PC-9 (cell line): ENCODE results near the gene TRIP11. TPM values are rescaled to one million over a fixed set of nuclear protein-coding genes. Genes with fewer than 3 reads are reported as not detected.
A peak's percentile ranks its signal among the peaks of the same experiment; 100 is the strongest.

Experiments used
- Bru-seq: library from RNA; stranded (reverse); fragments of 400-500 nt; gene quantifications from one replicate; lab custom pipeline; 2021; lab: Mats Ljungman, UMichigan
- BruChase-seq, 2 experiments: library from RNA; stranded (reverse); fragments of 400-500 nt; gene quantifications; one replicate each; lab custom pipeline; 2021; lab: Mats Ljungman, UMichigan
- BruUV-seq: library from RNA; stranded (reverse); fragments of 400-500 nt; replicated peaks from 2 replicates; lab custom pipeline; 2021; lab: Mats Ljungman, UMichigan
- CTCF ChIA-PET: fragments of 300-600 bp; sonication (Branson Sonifier 250); formaldehyde crosslinking; loops from one replicate; lab custom pipeline; 2022; ENCODE audit warnings: antibody characterized with exemption; lab: Charles Lee
- POLR2A ChIA-PET: fragments of 300-600 bp; sonication (Branson Sonifier 250); formaldehyde crosslinking; loops from one replicate; lab custom pipeline; 2022; ENCODE audit warnings: antibody characterized with exemption; ENCODE audit not compliant: unreplicated experiment; lab: Charles Lee
- DNase-seq, 2 experiments: peaks; one replicate each; pipeline versions ENCODE4 v3.0.0 to v3.0.0-alpha.2; 2015 to 2022; ENCODE audit warnings: mixed read lengths in 1 of 2
- H2AFZ ChIP-seq: fragments of 200-600 bp; sonication (generic); 2 replicates; pipeline ENCODE4 v1.8.1; 2017; ENCODE audit warnings: antibody characterized with exemption
- H3F3A ChIP-seq: fragments of 200-600 bp; sonication (generic); 2 replicates; pipeline ENCODE4 v1.8.1; 2017; ENCODE audit warnings: antibody characterized with exemption, mild to moderate bottlenecking, low read depth; ENCODE audit not compliant: insufficient read depth
- H3K27ac ChIP-seq: fragments of 200-600 bp; sonication (generic); 2 replicates; pipeline ENCODE4 v1.6.1; 2016; ENCODE audit warnings: mixed run types
- H3K27me3 ChIP-seq: fragments of 200-600 bp; sonication (generic); 2 replicates; pipeline ENCODE4 v1.6.1; 2016; ENCODE audit warnings: low read depth, mixed run types; ENCODE audit not compliant: insufficient read depth
- H3K36me3 ChIP-seq: fragments of 200-600 bp; sonication (generic); 2 replicates; pipeline ENCODE4 v1.6.1; 2016; ENCODE audit warnings: low read depth, mixed run types
- H3K4me1 ChIP-seq: fragments of 200-600 bp; sonication (generic); replicated peaks from 2 replicates; pipeline ENCODE4 v1.6.1; 2016; ENCODE audit warnings: mixed run types; ENCODE audit not compliant: insufficient read depth
- H3K4me2 ChIP-seq: fragments of 200-600 bp; sonication (generic); 2 replicates; pipeline ENCODE4 v1.6.1; 2017; ENCODE audit warnings: mixed run types
- H3K4me3 ChIP-seq: fragments of 200-600 bp; sonication (generic); 2 replicates; pipeline ENCODE4 v1.6.1; 2016; ENCODE audit warnings: mixed run types
- H3K79me2 ChIP-seq: fragments of 200-600 bp; sonication (generic); 2 replicates; pipeline ENCODE4 v1.6.1; 2017; ENCODE audit warnings: low read depth, mixed run types
- H3K9me2 ChIP-seq: fragments of 200-600 bp; sonication (generic); 2 replicates; pipeline ENCODE4 v1.8.1; 2017; ENCODE audit warnings: mild to moderate bottlenecking; ENCODE audit not compliant: insufficient read depth
- H3K9me3 ChIP-seq: fragments of 200-600 bp; sonication (generic); 2 replicates; pipeline ENCODE4 v1.8.1; 2016; ENCODE audit warnings: low read depth; ENCODE audit not compliant: insufficient read depth
- H4K20me1 ChIP-seq: fragments of 200-600 bp; sonication (generic); 2 replicates; pipeline ENCODE4 v1.8.1; 2017; ENCODE audit not compliant: insufficient read depth
- EZH2 ChIP-seq: fragments of 200-600 bp; sonication (generic); IDR thresholded peaks from 2 replicates; pipeline ENCODE4 v1.8.0; 2017; ENCODE audit warnings: antibody characterized with exemption, low read depth
- intact Hi-C: fragments of 100-400 bp; cut with micrococcal nuclease; formaldehyde crosslinking; loops from one replicate; pipeline ENCODE4 v1.10.0; 2022; ENCODE audit not compliant: unreplicated experiment
- long read RNA-seq: library from polyadenylated mRNA; stranded (forward); transcript quantifications from one replicate; pipeline ENCODE4 v2.0.0, GENCODE V29; 2022
- total RNA-seq: library from RNA; stranded (reverse); gene quantifications from 2 replicates; pipeline ENCODE4 v1.2.3, GENCODE V29; 2021
- TF ChIP-seq, protein P1 (sequence below): fragments of 200-600 bp; sonication (generic); conservative IDR thresholded peaks from 2 replicates; pipeline ENCODE4 v1.6.1; 2017; ENCODE audit warnings: mixed run types, antibody characterized with exemption, mild to moderate bottlenecking, moderate library complexity

TRIP11 gene
- total RNA-seq, result 18.0 and 22.0 TPM in 2 replicates
- Bru-seq, nascent RNA, result percentile 61 among the genes with signal in this experiment
- percentile 62 among the genes with signal in this experiment for BruChase-seq, experiment 1, labeled RNA remaining after a 2-hour chase
- percentile 64 among the genes with signal in this experiment for BruChase-seq, experiment 2, labeled RNA remaining after a 6-hour chase
- long read RNA-seq, full-length matches to known transcripts, result 2 of 4 reads
- long read RNA-seq, partial matches to known transcripts, result 1 of 4 reads
- long read RNA-seq, other reads (novel, unspliced or antisense), result 1 of 4 reads

DNA sequence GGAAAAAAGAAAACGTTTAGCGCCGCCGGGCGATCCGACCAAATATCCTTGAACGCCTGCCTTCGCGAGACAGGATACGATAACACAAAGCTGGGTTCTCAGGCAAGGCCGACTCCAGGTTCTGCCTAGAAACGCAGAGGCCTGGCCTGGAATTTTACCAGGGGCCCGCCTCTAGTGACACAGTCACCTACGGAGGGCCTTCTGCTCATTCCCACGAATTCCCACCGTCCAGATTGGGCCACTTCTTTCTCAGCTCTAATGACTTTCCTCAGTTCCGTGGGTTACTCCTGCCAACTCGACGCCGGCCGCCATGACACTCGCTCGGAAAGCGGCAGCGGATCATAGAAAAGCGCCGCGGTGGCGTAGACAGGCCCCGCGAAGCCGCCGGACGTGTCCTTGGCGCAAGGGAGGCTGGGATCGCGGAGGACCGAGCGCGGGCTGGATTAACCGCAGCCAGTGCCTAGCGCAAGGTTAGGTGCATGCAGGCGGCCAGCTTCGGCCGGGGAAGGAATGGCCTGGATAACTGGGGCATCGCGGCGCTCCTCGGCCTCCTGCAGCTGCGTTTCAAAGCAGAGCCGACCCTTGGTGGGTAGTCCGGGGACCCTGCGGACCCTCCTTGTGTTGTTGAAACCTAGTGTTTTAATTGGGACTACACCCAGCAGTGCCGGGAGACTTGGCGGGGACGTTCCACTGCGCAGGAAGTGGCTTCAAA, at the start of gene TRIP11:
Gene TRIP11, minus strand, starts transcription at position 341 of the 712 bp plus-strand sequence. CDS start 374 bp downstream, outside the sequence.
- Histone ChIP-seq H3K4me1 (0 out of 2 replicates have a peak, but pooled peaks cover 10% of the 10 kb centered on the region), H3K4me3 (peak within 1 kb of the TSS; percentile 85), H3K9me3 (no peaks in the 10 kb centered on the region), H3K27ac (peak within 1 kb of the TSS; percentile 88), H3F3A (no peaks in the 10 kb centered on the region), H3K27me3 (no peaks in the 10 kb centered on the region), H3K79me2 (peaks cover 48% of the 10 kb centered on the region), H2AFZ (peak within 1 kb of the TSS; percentile 96), H3K36me3 (no peaks in the 10 kb centered on the region), H4K20me1 (peaks cover 9% of the 10 kb centered on the region), H3K9me2 (no peaks in the 10 kb centered on the region), H3K4me2 (peak within 1 kb of the TSS; percentile 98)
- DNase-seq, result peak; percentile 68 to 74
- BruUV-seq, result TSS peak; percentile 76
- intact Hi-C loops, result no loop called here
- POLR2A ChIA-PET, result interaction anchor here (0.6 kb wide), 1 partner anchor 66 kb away, joined by 5 read pairs; the partner anchor contains the start of gene ATXN3
- TF ChIP-seq, protein P1, sequence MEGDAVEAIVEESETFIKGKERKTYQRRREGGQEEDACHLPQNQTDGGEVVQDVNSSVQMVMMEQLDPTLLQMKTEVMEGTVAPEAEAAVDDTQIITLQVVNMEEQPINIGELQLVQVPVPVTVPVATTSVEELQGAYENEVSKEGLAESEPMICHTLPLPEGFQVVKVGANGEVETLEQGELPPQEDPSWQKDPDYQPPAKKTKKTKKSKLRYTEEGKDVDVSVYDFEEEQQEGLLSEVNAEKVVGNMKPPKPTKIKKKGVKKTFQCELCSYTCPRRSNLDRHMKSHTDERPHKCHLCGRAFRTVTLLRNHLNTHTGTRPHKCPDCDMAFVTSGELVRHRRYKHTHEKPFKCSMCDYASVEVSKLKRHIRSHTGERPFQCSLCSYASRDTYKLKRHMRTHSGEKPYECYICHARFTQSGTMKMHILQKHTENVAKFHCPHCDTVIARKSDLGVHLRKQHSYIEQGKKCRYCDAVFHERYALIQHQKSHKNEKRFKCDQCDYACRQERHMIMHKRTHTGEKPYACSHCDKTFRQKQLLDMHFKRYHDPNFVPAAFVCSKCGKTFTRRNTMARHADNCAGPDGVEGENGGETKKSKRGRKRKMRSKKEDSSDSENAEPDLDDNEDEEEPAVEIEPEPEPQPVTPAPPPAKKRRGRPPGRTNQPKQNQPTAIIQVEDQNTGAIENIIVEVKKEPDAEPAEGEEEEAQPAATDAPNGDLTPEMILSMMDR, result no peak
- no peak for TF ChIP-seq EZH2
- CTCF ChIA-PET, result no interaction called here

GRCh38 chr14:92088494-92088893, 48.6 kb upstream of the TRIP11 start:
- BruUV-seq, result no TSS peak

DNA sequence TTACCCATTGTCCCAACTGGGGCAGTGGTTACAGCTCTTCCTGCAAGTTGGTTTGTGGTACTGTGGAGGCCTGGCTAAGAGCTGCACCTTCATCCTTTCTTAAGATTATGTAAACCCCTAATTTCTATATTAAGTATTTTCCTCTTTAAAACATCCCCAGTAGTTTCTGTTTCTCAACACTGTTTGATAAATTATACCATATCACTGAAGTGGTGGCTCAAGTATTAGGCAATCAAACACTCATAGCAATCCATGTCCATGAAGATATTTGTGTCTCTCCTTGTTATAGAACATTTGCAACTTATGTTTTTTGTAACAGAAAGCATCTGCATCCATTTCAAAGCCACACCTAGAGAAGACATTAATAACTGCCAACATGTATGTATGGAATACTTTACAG, 34.7 kb upstream of the TRIP11 start:
- Histone ChIP-seq H2AFZ (no peak overlapping the region), H3K79me2 (no peaks in the 10 kb centered on the region), H3K4me2 (no peak overlapping the region), H3F3A (no peaks in the 10 kb centered on the region), H4K20me1 (no peaks in the 10 kb centered on the region), H3K4me1 (no peaks in the 10 kb centered on the region), H3K4me3 (no peak overlapping the region), H3K9me2 (no peaks in the 10 kb centered on the region), H3K27ac (no peak overlapping the region), H3K9me3 (no peaks in the 10 kb centered on the region), H3K36me3 (no peaks in the 10 kb centered on the region), H3K27me3 (no peaks in the 10 kb centered on the region)
- intact Hi-C loops, result no loop called here
- DNase-seq, result no peak
- TF ChIP-seq EZH2, result no peak
- ChIA-PET POLR2A (no interaction called here), CTCF (no interaction called here)
- no TSS peak for BruUV-seq

More at GRCh38 chr14:92088494-92088893, 48.6 kb upstream of the TRIP11 start:
- no peaks in the 10 kb centered on the region for H3F3A ChIP-seq
- intact Hi-C loops, result no loop called here
- H3K4me2 ChIP-seq, result no peak overlapping the region
- no peak overlapping the region for H2AFZ ChIP-seq
- DNase-seq, result no peak
- H3K9me3 ChIP-seq, result no peaks in the 10 kb centered on the region
- H3K4me3 ChIP-seq, result no peak overlapping the region
- H4K20me1 ChIP-seq, result no peaks in the 10 kb centered on the region
- H3K27me3 ChIP-seq, result no peaks in the 10 kb centered on the region
- POLR2A ChIA-PET, result no interaction called here
- no peaks in the 10 kb centered on the region for H3K4me1 ChIP-seq
- H3K9me2 ChIP-seq, result no peaks in the 10 kb centered on the region
- no peaks in the 10 kb centered on the region for H3K79me2 ChIP-seq
- no peak for TF ChIP-seq EZH2
- TF ChIP-seq, protein P1, result no peak
- no peaks in the 10 kb centered on the region for H3K36me3 ChIP-seq
- CTCF ChIA-PET, result interaction anchor here (0.6 kb wide), 1 partner anchor 9 kb away, joined by 5 read pairs; no protein-coding TSS in a partner anchor
- no peak overlapping the region for H3K27ac ChIP-seq
